ENCODE measurements around the gene TMED6. TPM values are rescaled to one million over a fixed set of nuclear protein-coding genes. Genes with fewer than 3 reads are reported as not detected.

TMED6 gene
- total and polyA plus RNA-seq, 12 donors: 0.32 to 0.41 (median 0.37) TPM; not detected in 7

DNA sequence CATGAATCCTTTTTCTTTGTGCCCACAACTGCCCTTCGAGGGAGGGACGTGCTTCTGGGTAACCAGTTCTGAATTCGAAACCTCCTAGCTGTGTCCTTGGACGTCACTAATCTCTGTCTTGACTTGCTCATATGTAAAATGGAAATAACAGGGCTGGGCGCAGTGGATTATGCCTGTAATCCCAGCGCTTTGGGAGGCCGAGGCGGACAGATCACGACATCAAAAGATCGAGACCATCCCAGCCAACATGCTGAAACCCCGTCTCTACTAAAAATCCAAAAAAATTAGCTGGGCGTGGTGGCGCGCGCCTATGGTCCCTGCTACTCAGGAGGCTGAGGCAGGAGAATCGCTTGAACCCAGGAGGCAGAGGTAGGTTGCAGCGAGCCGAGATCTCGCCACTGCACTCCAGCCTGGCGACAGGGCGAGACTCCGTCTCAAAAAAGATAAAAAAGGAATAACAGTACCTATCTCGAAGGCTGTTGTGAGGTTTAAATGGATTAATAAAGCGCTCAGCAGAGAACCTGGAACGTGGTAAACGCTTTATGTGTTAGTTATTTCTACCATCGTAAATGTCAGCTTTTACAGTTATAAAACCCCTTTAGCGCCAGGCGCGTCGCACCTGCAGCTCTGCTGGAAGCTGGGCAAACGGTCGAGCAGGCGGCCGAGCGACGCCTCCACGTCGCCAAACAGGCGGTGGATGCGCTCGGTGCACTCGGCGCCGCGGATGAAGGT is 12.9 kb downstream of the TMED6 start:
- intact Hi-C loops (cut with DNase I): loop anchor here in 2 of 10 donors (1.0 to 2.0 kb wide), 2 partner anchors 27 to 28 kb away; partner anchors contain the start of gene VPS4A (in 2 of the 2)
- H3K36me3 ChIP-seq: peaks cover 0 to 64% (median 46%) of the 10 kb centered on the region in 9 donors
- WGBS, 2 donors: 16 to 20% methylated on average over 46 of the region's 46 CpGs
- H3K27ac ChIP-seq: peak overlapping the region; percentile 42 to 94 (median 88)
- ATAC-seq: no peak
- no peak for DNase-seq
- no peaks in the 10 kb centered on the region for H3K9me3 ChIP-seq
- H3K4me3 ChIP-seq: peak overlapping the region; percentile 69 to 97 (median 80)
- no peaks in the 10 kb centered on the region for H3K27me3 ChIP-seq
- TF ChIP-seq, protein P1, sequence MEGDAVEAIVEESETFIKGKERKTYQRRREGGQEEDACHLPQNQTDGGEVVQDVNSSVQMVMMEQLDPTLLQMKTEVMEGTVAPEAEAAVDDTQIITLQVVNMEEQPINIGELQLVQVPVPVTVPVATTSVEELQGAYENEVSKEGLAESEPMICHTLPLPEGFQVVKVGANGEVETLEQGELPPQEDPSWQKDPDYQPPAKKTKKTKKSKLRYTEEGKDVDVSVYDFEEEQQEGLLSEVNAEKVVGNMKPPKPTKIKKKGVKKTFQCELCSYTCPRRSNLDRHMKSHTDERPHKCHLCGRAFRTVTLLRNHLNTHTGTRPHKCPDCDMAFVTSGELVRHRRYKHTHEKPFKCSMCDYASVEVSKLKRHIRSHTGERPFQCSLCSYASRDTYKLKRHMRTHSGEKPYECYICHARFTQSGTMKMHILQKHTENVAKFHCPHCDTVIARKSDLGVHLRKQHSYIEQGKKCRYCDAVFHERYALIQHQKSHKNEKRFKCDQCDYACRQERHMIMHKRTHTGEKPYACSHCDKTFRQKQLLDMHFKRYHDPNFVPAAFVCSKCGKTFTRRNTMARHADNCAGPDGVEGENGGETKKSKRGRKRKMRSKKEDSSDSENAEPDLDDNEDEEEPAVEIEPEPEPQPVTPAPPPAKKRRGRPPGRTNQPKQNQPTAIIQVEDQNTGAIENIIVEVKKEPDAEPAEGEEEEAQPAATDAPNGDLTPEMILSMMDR (IDR thresholded peaks at IDR 0.05): no peak
- peaks cover 0 to 38% (median 29%) of the 10 kb centered on the region in 9 donors for H3K4me1 ChIP-seq

DNA sequence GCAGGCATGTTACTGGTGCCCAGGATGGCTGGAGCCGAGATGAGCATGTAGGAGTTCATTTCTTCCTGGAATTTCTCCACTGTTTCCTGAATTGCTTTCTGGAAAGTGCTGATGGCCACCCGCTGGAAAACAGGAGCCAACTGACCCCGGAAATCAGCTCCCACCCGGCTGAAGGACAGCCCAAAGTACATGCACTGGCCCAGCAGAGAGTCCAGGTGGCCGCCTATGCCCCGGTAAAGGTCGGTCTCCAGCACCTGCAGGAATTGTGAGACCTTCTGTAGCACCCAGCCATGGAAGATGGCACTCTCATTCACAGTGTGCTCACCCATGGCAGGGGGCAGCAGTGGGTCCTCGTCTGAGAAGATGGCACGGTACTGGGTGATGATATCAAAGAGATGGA is 16.9 kb downstream of the TMED6 start:
- no peak for DNase-seq
- peaks cover 3 to 34% (median 29%) of the 10 kb centered on the region in 9 donors for H3K4me1 ChIP-seq
- no peak for ATAC-seq
- no peaks in the 10 kb centered on the region for H3K27me3 ChIP-seq
- H3K4me3 ChIP-seq: no peak overlapping the region
- H3K27ac ChIP-seq: no peak overlapping the region
- WGBS, 2 donors: 93 to 95% methylated on average over 9 of the region's 9 CpGs
- no peaks in the 10 kb centered on the region for H3K9me3 ChIP-seq
- TF ChIP-seq, protein P1 (IDR thresholded peaks at IDR 0.05): no peak
- peaks cover 0 to 55% (median 42%) of the 10 kb centered on the region in 9 donors for H3K36me3 ChIP-seq
- intact Hi-C loops (cut with DNase I): no loop called here

DNA sequence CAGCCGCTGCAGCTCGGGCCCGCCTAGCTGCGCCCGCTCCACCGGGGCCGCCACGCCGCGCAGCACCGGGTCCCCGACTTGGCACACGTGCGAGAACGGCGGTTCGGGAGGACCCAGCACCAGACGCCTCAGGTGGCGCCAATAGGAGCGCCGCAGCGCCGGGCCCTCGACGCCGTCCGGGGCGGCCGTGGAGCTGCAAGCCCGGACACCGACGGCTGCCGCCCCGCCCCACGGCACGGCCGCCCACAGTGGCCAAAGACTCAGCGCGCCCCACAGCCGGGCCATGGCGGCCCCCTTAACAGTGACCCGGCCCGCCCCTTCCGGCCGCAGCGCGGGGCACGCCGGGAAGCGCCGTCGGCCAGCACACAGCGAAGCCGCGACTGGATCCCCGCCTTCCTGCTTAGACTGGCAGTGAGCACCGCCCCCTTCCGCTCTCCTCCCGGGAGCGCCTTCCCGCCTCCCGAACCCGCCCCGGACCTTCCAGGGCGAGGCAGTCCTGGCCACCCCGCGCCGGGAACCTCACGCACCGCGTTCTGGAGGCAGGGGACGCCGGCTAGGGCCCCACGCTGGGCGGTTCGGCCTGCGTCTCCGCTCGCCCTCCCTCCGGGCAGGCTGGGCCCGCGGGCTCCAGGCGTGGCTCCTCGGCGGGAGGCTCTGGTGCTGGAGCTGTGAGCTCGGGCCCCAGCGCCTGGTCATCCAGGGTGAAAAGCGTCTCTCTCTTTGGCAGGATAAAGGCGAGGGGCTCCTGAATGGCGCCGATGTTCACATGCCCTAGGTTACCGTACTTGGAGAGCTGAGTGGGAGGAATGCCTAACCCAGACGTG is 21.1 kb downstream of the TMED6 start, which contains the start of gene PDF:
TSS of gene PDF (minus strand) at position 303 of the 824 bp plus-strand sequence. CDS start at position 285, 18 bp downstream.
- no peaks in the 10 kb centered on the region for H3K9me3 ChIP-seq
- H3K27me3 ChIP-seq: no peaks in the 10 kb centered on the region
- peak within 1 kb of the TSS; percentile 69 to 99 (median 90) for H3K4me3 ChIP-seq
- WGBS, 2 donors: 1% methylated on average over 90 to 93 of the region's 93 CpGs
- ATAC-seq (peak; percentile 97 to 99 (median 98)), DNase-seq (peak; percentile 95)
- peak within 1 kb of the TSS; percentile 70 to 97 (median 92) for H3K27ac ChIP-seq
- H3K4me1 ChIP-seq: peaks cover 3 to 59% (median 51%) of the 10 kb centered on the region in 9 donors
- H3K36me3 ChIP-seq: peaks cover 0 to 74% (median 46%) of the 10 kb centered on the region in 9 donors
- intact Hi-C loops (cut with DNase I): no loop called here
- TF ChIP-seq, protein P1 (IDR thresholded peaks at IDR 0.05): peak in 2 of 9 donors; percentile 19 to 37
